Spinal cord (tissue), 10 donors: ENCODE measurements around the gene FCN2. TPM values are rescaled to one million over a fixed set of nuclear protein-coding genes. Genes with fewer than 3 reads are reported as not detected.

Source experiments
- DNase-seq, 6 donors: peaks; one replicate each; pipeline versions ENCODE4 v3.0.0 to v3.0.0-alpha.2; 2013 to 2015; ENCODE audit warnings: low spot score in 6 of 6, low read depth in 4 of 6
- H3K27ac ChIP-seq: one replicate; pipeline ENCODE4 v1.5.1; 2013; ENCODE audit warnings: low read depth, low read length, control low read depth
- H3K27me3 ChIP-seq: one replicate; pipeline ENCODE4 v1.6.1; 2013; ENCODE audit warnings: low read length; ENCODE audit not compliant: control insufficient read depth, insufficient read depth
- H3K36me3 ChIP-seq: one replicate; pipeline ENCODE4 v1.6.1; 2013; ENCODE audit warnings: low read length; ENCODE audit not compliant: control insufficient read depth, insufficient read depth
- H3K4me1 ChIP-seq: one replicate; pipeline ENCODE4 v1.6.1; 2013; ENCODE audit warnings: low read length; ENCODE audit not compliant: control insufficient read depth, insufficient read depth
- H3K4me3 ChIP-seq: one replicate; pipeline ENCODE4 v1.5.1; 2013; ENCODE audit warnings: low read depth, low read length, control low read depth
- H3K9me3 ChIP-seq: one replicate; pipeline ENCODE4 v1.6.1; 2013; ENCODE audit warnings: low read length; ENCODE audit not compliant: control insufficient read depth, insufficient read depth
- whole genome bisulfite sequencing: methylation state at CpG from one replicate; pipeline ENCODE4 v1.1.5; 2013; ENCODE audit warnings: missing lambda C conversion rate; ENCODE audit not compliant: insufficient coverage; 5-methylcytosine and 5-hydroxymethylcytosine counted together
- polyA plus RNA-seq, 2 donors: library from polyadenylated mRNA; unstranded; fragments of 120-200 nt; gene quantifications; one replicate each; pipeline ENCODE4 v1.2.1, GENCODE V29; 2013; ENCODE audit not compliant: insufficient read length in 2 of 2
- total RNA-seq, 2 donors: library from RNA; depleted of rRNA in 1 of 2; stranded (reverse); fragments of 120-200 nt in 1 of 2; fragments of >200 nt in 1 of 2; gene quantifications; one replicate each; pipeline versions ENCODE4 v1.2.3 to v1.2.4, GENCODE V29; 2013 to 2014
- donor health status: healthy.

The FCN2 gene
- total and polyA plus RNA-seq, 4 donors: not detected

- Histone ChIP-seq H3K36me3 (no peaks in the 10 kb centered on the region), H3K4me3 (no peak overlapping the region), H3K4me1 (peaks cover 11% of the 10 kb centered on the region), H3K9me3 (no peaks in the 10 kb centered on the region), H3K27ac (no peak overlapping the region), H3K27me3 (no peaks in the 10 kb centered on the region)
- WGBS: 92% methylated on average over 22 of the region's 22 CpGs
- DNase-seq: no peak
Observed at GRCh38 chr9:134867917-134868750, 12.5 kb upstream of the FCN2 start.

DNA sequence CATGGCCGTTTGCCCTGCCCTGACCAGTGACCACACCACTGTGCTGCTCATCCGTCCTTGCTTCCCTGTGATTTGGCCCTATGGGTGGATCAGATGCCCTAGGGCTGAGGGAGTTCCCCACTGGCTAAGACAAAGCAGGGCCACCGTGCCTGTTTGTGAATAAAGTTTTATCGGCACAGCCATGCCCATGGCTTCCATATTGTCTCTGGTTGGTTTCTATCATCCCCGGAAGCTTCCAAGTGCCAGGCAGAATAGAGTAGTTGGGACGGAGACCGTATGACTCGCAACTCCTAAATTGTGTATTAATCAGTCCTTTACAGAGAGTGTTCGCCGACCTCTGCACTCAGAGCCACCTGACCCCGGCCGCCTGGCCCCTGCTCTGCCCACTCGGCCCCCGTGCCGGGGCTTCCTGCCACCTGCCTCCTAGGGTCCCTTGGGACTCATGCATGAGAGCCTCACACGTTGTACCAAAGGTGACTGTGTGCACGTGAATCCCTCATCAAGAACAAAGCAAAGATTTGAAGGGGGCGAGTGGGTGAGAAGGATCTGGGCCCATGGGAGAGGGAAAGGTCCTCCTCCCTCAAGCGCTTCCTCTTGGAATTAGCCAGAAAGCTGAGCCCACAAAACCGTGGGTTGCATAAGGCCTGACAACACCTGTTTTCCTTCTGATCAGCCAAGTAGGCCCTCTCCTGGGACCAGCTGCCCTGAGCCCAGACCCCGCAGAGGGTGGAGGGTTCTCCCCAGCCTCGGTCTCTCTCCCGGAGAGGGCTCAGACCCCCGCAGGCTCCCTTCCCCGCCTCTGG, 11.7 kb upstream of the FCN2 start:
- H3K27ac ChIP-seq: no peak overlapping the region
- peaks cover 6% of the 10 kb centered on the region for H3K4me1 ChIP-seq
- H3K4me3 ChIP-seq: no peak overlapping the region
- 85% methylated on average over 24 of the region's 25 CpGs for WGBS
- H3K36me3 ChIP-seq: no peaks in the 10 kb centered on the region
- no peaks in the 10 kb centered on the region for H3K27me3 ChIP-seq
- no peak for DNase-seq
- no peaks in the 10 kb centered on the region for H3K9me3 ChIP-seq

DNA sequence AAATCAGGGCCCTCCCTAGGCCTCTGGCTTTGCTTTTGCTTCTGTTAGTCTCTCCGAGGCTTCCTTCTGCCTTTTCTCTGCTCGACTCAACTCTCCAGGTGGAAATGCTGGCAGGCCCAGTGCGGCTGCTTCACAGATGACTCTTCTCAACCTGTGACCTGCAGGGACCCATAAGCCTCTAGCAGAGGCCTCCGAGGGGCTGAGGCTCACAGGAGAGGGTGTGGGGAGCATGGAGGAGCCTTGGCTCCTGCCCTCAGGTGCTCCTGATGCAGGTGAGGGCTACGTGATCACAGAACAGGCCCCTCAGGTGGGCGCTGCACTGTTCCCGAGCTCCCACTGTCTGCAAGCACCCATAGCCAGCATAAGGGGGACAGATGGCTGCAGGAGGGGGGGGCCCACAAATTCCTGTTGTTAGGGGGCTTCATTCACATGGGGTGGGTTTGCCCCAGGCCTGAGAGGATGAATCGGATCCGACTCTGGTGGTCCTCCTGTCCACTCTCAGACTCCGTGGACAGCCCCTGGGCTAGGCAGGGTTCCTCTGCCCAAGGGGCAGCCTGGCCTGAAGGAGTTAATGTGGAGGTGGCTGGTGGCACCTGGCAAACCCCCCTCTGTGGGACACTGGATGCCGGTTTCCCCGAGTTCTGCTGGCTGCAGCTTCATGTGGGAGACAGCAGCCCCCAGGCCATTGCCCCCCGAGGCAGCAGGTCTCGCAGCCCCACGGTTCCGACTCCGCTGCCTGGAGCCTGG, 10.9 kb upstream of the FCN2 start:
- H3K4me1 ChIP-seq: no peaks in the 10 kb centered on the region
- no peaks in the 10 kb centered on the region for H3K27me3 ChIP-seq
- H3K4me3 ChIP-seq: no peak overlapping the region
- no peaks in the 10 kb centered on the region for H3K9me3 ChIP-seq
- no peak for DNase-seq
- 78% methylated on average over 17 of the region's 17 CpGs for WGBS
- no peaks in the 10 kb centered on the region for H3K36me3 ChIP-seq
- H3K27ac ChIP-seq: no peak overlapping the region

DNA sequence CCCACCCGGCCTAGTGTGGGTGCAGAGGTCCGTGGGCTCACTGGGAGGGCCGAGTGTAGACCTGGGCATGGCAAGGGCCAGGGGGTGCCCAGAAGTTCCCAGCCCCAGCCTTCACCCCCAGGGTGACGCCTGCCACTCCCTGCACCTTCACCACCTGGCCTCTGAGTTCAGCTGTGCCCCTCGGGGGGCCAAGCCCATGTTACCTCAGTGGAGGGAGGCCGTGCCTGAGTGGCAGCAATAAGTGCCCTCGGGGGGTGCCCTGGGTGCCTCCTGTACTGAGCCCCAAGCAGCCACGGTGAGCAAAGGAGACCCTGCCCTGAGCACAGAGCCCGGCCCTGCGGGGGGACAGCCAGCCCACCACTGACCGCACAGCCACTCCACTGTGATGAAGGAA, 10.3 kb upstream of the FCN2 start:
- 89% methylated on average over 10 of the region's 11 CpGs for WGBS
- Histone ChIP-seq H3K9me3 (no peaks in the 10 kb centered on the region), H3K27me3 (no peaks in the 10 kb centered on the region), H3K4me1 (no peaks in the 10 kb centered on the region), H3K27ac (no peak overlapping the region), H3K36me3 (no peaks in the 10 kb centered on the region), H3K4me3 (no peak overlapping the region)
- DNase-seq: no peak

DNA sequence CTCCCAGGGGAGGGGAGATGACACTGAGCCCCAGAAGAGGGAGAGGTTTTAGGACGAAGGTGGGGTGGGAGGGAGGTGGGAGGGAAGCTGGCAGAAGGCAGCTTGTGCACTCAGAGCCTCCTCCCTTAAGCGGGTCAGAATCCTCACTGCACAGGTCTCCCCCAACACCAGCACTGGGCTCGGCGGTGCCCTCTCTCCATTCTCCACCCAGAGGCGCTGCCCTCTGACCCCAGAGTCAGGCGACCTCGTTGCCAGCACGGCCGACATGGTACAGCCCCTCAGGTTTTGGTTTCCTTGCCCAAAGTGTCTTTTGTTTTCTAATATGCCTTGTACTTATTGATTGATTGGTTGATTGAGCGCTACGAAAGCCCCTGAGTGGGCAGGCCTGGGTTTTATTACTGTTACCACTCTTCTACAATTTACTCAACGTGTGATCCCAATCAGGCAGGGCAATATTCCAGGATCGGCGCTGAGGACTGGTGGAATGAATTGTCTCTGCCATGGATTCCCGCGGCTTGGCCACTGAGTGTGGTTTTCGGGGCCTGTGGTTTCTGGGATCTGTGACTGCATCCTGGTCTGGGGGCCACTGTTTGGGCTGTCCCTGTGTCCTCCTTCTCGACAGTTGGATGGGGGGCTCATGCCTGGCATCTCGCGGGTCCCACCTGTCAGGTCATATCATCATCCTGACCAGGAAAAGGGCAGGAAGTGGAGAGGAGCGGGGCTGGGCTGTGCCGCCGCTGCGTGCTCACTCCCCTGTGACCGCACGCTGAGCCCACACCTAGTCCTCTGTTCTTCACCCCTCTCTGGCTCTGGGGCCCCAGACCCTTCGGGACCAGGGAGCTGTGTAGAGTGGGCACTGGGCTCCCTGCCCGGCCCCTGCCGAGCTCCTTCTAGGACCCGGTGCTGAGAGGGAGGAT, 9.6 kb upstream of the FCN2 start:
- Histone ChIP-seq H3K36me3 (no peaks in the 10 kb centered on the region), H3K9me3 (no peaks in the 10 kb centered on the region), H3K27me3 (no peaks in the 10 kb centered on the region), H3K4me1 (no peaks in the 10 kb centered on the region), H3K4me3 (no peak overlapping the region), H3K27ac (no peak overlapping the region)
- DNase-seq: no peak
- 83% methylated on average over 17 of the region's 30 CpGs for WGBS

- Histone ChIP-seq H3K27me3 (no peaks in the 10 kb centered on the region), H3K27ac (no peak overlapping the region), H3K36me3 (no peaks in the 10 kb centered on the region), H3K9me3 (no peaks in the 10 kb centered on the region), H3K4me1 (no peaks in the 10 kb centered on the region), H3K4me3 (no peak overlapping the region)
- peak in 1 of 6 donors; percentile 27 for DNase-seq
- WGBS: 62% methylated on average over 14 of the region's 16 CpGs
Observed at GRCh38 chr9:134871697-134872340, 8.8 kb upstream of the FCN2 start.

GRCh38 chr9:134872482-134873231, 8.0 kb upstream of the FCN2 start:
- no peak overlapping the region for H3K4me3 ChIP-seq
- no peaks in the 10 kb centered on the region for H3K4me1 ChIP-seq
- H3K9me3 ChIP-seq: no peaks in the 10 kb centered on the region
- H3K27ac ChIP-seq: no peak overlapping the region
- no peaks in the 10 kb centered on the region for H3K27me3 ChIP-seq
- WGBS: 93% methylated on average over 10 of the region's 24 CpGs
- DNase-seq: no peak
- no peaks in the 10 kb centered on the region for H3K36me3 ChIP-seq

DNA sequence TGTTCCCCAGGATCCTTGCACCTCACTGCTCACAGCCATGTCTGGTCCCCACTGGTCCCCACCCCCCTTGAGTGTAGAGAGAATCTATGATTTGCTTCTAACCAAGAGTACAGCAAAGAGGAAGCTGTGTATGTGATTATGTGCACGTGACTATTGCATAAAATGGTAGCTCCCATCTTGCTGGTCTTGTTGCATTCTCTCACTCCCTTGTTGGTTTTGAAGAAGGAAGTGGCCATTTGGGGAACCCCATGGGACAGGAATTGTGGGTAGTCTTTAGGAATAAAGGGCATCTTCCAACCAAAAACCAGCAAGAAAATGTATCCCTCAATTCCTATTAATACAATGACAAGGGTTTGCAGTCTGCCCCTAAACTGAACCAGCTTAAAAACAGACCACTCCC, 5.2 kb upstream of the FCN2 start:
- 100% methylated on average over 1 of the region's 1 CpG for WGBS
- no peak for DNase-seq
- no peaks in the 10 kb centered on the region for H3K27me3 ChIP-seq
- H3K4me3 ChIP-seq: no peak overlapping the region
- peaks cover 2% of the 10 kb centered on the region for H3K4me1 ChIP-seq
- no peak overlapping the region for H3K27ac ChIP-seq
- H3K36me3 ChIP-seq: no peaks in the 10 kb centered on the region
- H3K9me3 ChIP-seq: no peaks in the 10 kb centered on the region
